Fibroblast of lung (primary cell): ENCODE data around the gene PKD1L1. TPM values are rescaled to one million over a fixed set of nuclear protein-coding genes. Genes with fewer than 3 reads are reported as not detected.
A peak's percentile ranks its signal among the peaks of the same experiment; 100 is the strongest.

Experiments used
- DNase-seq, 2 donors: peaks; one replicate each; pipeline versions ENCODE4 v3.0.0 to v3.0.0-alpha.2; 2010; ENCODE audit warnings: low read depth in 2 of 2
- H2AFZ ChIP-seq: 2 replicates; pipeline ENCODE4 v1.5.1; 2012; ENCODE audit warnings: low read length, control low read depth, inconsistent platforms
- H3K27ac ChIP-seq: 2 replicates; pipeline ENCODE4 v1.5.1; 2011; ENCODE audit warnings: low read length, control low read depth; ENCODE audit not compliant: insufficient read depth
- H3K27me3 ChIP-seq: 2 replicates; pipeline ENCODE4 v1.5.1; 2011; ENCODE audit warnings: mild to moderate bottlenecking, low read length; ENCODE audit not compliant: control insufficient read depth, insufficient read depth
- H3K36me3 ChIP-seq: 2 replicates; pipeline ENCODE4 v1.5.1; 2011; ENCODE audit warnings: low read length; ENCODE audit not compliant: control insufficient read depth, insufficient read depth
- H3K4me1 ChIP-seq: 2 replicates; pipeline ENCODE4 v1.5.1; 2011; ENCODE audit warnings: low read length; ENCODE audit not compliant: control insufficient read depth, insufficient read depth; ENCODE audit errors: extremely low read depth
- H3K4me2 ChIP-seq: 2 replicates; pipeline ENCODE4 v1.5.1; 2011; ENCODE audit warnings: low read length, control low read depth; ENCODE audit not compliant: insufficient read depth; ENCODE audit errors: extremely low read depth
- H3K4me3 ChIP-seq, 4 experiments: fragments of 200-600 bp in 1 of 4; sonication (generic) in 1 of 4; replicated peaks in 1 of 4; 2 replicates each; pipeline ENCODE4 v1.5.1; 2011 to 2016; ENCODE audit warnings: low read length in 4 of 4, low read depth in 3 of 4, mild to moderate bottlenecking in 3 of 4, control low read depth in 2 of 4, inconsistent platforms in 1 of 4, mixed read lengths in 1 of 4; ENCODE audit not compliant: insufficient read depth in 1 of 4; ENCODE audit errors: control extremely low read depth in 1 of 4
- H3K79me2 ChIP-seq: 2 replicates; pipeline ENCODE4 v1.5.1; 2012; ENCODE audit warnings: mild to moderate bottlenecking, low read length, inconsistent platforms; ENCODE audit not compliant: control insufficient read depth, insufficient read depth
- H3K9ac ChIP-seq: 2 replicates; pipeline ENCODE4 v1.5.1; 2011; ENCODE audit warnings: mild to moderate bottlenecking, low read length, control low read depth; ENCODE audit not compliant: insufficient read depth
- H3K9me3 ChIP-seq: 2 replicates; pipeline ENCODE4 v1.5.1; 2012; ENCODE audit warnings: low read depth, low read length; ENCODE audit not compliant: control insufficient read depth, insufficient read depth
- H4K20me1 ChIP-seq: 2 replicates; pipeline ENCODE4 v1.5.1; 2011; ENCODE audit warnings: low read length; ENCODE audit not compliant: control insufficient read depth, insufficient read depth; ENCODE audit errors: extremely low read depth
- CTCF ChIP-seq, 2 donors: IDR thresholded peaks in 1 of 2; conservative IDR thresholded peaks in 1 of 2; 1 replicate in 1 of 2; 2 replicates in 1 of 2; pipeline ENCODE4 v1.5.1; 2011 to 2012; ENCODE audit warnings: low read length in 2 of 2, control low read depth in 1 of 2, inconsistent platforms in 1 of 2, low read depth in 1 of 2, mild to moderate bottlenecking in 1 of 2
- EZH2 ChIP-seq: IDR thresholded peaks from 2 replicates; pipeline ENCODE4 v1.5.1; 2012; ENCODE audit warnings: low read length, control low read depth, mild to moderate bottlenecking; ENCODE audit errors: missing control alignments
- polyA plus RNA-seq, 2 donors: library from polyadenylated mRNA; depleted of rRNA in 1 of 2; stranded (reverse) in 1 of 2; unstranded in 1 of 2; fragments of >200 nt; gene quantifications; 2 replicates each; pipeline ENCODE4 v1.2.1, GENCODE V29; 2011 to 2012; ENCODE audit warnings: missing spikeins in 1 of 2
- total RNA-seq: library from RNA; depleted of rRNA; stranded (reverse); fragments of >200 nt; gene quantifications from 2 replicates; pipeline ENCODE4 v1.2.1, GENCODE V29; 2014

PKD1L1 gene
- total and polyA plus RNA-seq, 2 donors (not counting 1 experiment from before 2014, with no cell fraction given), result under 0.01 to 0.12 TPM

- peaks cover 13% of the 10 kb centered on the region for H3K4me1 ChIP-seq
- TF ChIP-seq EZH2 (no peak), CTCF (conservative IDR thresholded peaks at IDR 0.05 in 1 of 2, IDR thresholded peaks at IDR 0.05 in 1 of 2; ENCODE audit: low read depth in 1 of 2, low read length in 2 of 2) (no peak)
- H4K20me1 ChIP-seq, result no peaks in the 10 kb centered on the region
Observed at GRCh38 chr7:47765373-47765979, 182.8 kb downstream of the PKD1L1 start.

DNA sequence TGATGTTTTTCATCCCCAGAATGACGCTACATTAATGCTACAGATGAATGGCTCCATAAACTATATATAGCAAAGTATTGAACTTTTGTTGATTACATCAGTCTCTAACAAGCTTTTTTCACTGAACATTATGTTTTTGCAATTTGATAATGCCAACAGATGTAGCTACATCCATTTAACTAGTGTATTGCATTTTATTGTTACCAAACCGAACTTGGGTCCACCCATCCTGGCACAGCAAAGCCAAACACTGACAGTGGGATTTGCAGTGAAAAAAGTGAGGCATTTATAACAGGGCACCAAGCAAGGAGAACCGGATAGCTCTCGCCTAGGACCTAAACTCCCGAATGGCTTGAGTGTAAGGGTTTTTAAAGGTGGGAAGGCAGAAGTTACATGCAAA, 183.5 kb downstream of the PKD1L1 start:
- Histone ChIP-seq H3K4me2 (no peak overlapping the region), H3K79me2 (no peaks in the 10 kb centered on the region), H3K9me3 (no peaks in the 10 kb centered on the region), H4K20me1 (no peaks in the 10 kb centered on the region), H3K36me3 (no peaks in the 10 kb centered on the region), H3K4me1 (peaks cover 13% of the 10 kb centered on the region), H3K27me3 (no peaks in the 10 kb centered on the region), H3K27ac (no peak overlapping the region), H3K4me3 (no peak overlapping the region), H2AFZ (no peak overlapping the region), H3K9ac (no peak overlapping the region)
- peak in 1 of 2 donors; percentile 33 for DNase-seq
- TF ChIP-seq EZH2 (no peak), CTCF (conservative IDR thresholded peaks at IDR 0.05 in 1 of 2, IDR thresholded peaks at IDR 0.05 in 1 of 2; ENCODE audit: low read depth in 1 of 2, low read length in 2 of 2) (no peak)

More at GRCh38 chr7:47765373-47765979, 182.8 kb downstream of the PKD1L1 start:
- no peaks in the 10 kb centered on the region for H3K36me3 ChIP-seq
- no peak overlapping the region for H2AFZ ChIP-seq
- no peak overlapping the region for H3K9ac ChIP-seq
- H3K27ac ChIP-seq, result no peak overlapping the region
- H3K9me3 ChIP-seq, result no peaks in the 10 kb centered on the region
- H3K79me2 ChIP-seq, result no peaks in the 10 kb centered on the region
- DNase-seq, result no peak
- no peak overlapping the region for H3K4me3 ChIP-seq
- no peaks in the 10 kb centered on the region for H3K27me3 ChIP-seq
- H3K4me2 ChIP-seq, result no peak overlapping the region

DNA sequence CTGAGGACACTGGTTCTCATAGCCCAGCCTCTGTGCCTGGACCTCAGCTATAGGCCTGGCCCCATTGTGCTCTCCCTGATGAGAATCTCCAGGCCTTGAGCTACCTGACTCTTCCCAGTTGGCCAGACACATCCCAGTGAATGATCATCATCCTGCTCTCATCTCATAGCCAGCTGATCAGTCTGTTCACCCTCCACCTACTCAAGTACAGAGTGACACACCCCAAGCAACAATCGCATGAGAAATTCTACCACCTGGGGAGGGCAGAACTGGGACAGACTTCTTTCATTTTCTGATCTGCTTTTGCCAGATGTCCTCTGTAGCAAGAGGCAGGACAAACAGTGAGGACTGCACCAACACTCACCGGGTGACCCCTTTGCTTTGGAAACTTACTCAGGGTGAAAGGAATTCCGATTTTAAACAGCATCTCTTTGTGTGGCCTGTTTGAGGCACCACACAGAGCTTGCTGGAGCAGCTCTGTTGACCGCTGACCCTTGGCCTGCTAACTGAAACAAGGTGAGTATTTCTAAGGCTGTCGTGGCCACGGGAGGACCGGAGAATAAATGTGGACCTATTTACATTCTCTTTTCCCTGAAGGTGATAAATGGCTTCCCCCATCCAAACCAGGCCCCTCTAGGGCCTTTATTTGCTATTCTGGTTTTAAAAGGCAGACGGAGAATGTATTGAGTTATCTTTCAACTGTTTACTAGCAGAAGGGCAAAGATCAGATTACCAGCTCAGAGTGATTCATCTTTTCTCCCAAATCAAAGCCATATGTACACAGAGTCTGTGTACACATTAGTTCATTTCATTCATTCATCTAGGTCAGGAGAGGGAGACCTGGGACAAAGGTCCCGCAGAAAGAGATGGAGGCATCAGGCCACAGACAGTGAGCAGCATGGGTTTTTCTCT, 184.9 kb downstream of the PKD1L1 start:
- Histone ChIP-seq H3K27ac (peak overlapping the region; percentile 90), H3K4me2 (peak overlapping the region; percentile 56), H3K27me3 (no peaks in the 10 kb centered on the region), H3K4me3 (no peak overlapping the region), H3K4me1 (peaks cover 19% of the 10 kb centered on the region), H3K36me3 (no peaks in the 10 kb centered on the region), H2AFZ (no peak overlapping the region), H3K9ac (no peak overlapping the region), H3K9me3 (no peaks in the 10 kb centered on the region), H4K20me1 (no peaks in the 10 kb centered on the region), H3K79me2 (no peaks in the 10 kb centered on the region)
- TF ChIP-seq EZH2 (no peak), CTCF (conservative IDR thresholded peaks at IDR 0.05 in 1 of 2, IDR thresholded peaks at IDR 0.05 in 1 of 2; ENCODE audit: low read depth in 1 of 2, low read length in 2 of 2) (no peak)
- DNase-seq, result peak; percentile 88 to 92
